ENCODE data around the gene TULP1. TPM values are rescaled to one million over a fixed set of nuclear protein-coding genes. Genes with fewer than 3 reads are reported as not detected.

TULP1 gene
- total RNA-seq, 1 experiment from 2014 or later = not detected

DNA sequence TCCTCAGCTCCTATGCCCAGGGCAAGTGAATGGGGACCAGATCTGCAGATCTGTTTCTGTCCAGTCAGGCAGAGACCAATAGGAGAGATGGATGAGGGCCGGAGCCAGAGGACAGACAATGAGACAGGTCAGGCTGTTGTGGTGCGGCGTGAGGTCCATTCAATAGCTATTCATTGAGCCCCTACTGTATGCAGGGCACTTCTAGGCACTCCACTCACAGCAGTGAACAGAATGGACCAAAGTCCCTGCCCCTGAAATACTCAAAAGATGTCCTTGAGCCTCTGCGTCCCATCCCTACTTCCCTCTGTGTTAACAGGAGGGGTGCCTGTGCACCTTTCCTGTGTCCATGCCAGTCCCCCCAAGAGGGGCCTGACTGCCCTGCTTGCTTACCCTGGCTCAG lies 8.5 kb upstream of the TULP1 start:
- H3K36me3 Mint-ChIP-seq (ENCODE audit: insufficient read depth in 1 of 3, low read depth in 3 of 3) = no peaks in the 10 kb centered on the region; a peak in 1 of 7 replicates
- H2AFZ ChIP-seq (ENCODE audit: low read length) = no peak overlapping the region
- peaks cover 15 to 17% of the 10 kb centered on the region in 2 experiments for H3K4me1 Mint-ChIP-seq
- no peaks in the 10 kb centered on the region for H3K79me1 ChIP-seq (ENCODE audit: insufficient read depth, low read depth, low read length, poor library complexity, severe bottlenecking)
- DNase-seq = no peak
- H3T11ph ChIP-seq (ENCODE audit: low read length) = no peak overlapping the region
- H4K5ac ChIP-seq (ENCODE audit: insufficient read length, low read depth, low read length) = no peak overlapping the region
- H3K27ac ChIP-seq (ENCODE audit: insufficient read length, low read depth, low read length) = no peak overlapping the region
- H3K9me3 ChIP-seq (ENCODE audit: control insufficient read depth, low read depth, low read length) = no peaks in the 10 kb centered on the region
- no peak overlapping the region for H2BK5ac ChIP-seq (ENCODE audit: insufficient read length, low read length)
- WGBS (ENCODE audit: extremely low coverage, insufficient read length, low lambda C conversion rate) = no CpG with 5 or more reads among the region's 4 CpGs
- no peak overlapping the region for H3K27ac Mint-ChIP-seq
- H3K4me3 Mint-ChIP-seq = no peak overlapping the region; a peak in 1 of 5 replicates
- no peak overlapping the region for H2AK5ac ChIP-seq (ENCODE audit: insufficient read length, low read length)
- H2BK12ac ChIP-seq (ENCODE audit: insufficient read length, low read depth, low read length) = no peak overlapping the region
- H3K4me2 ChIP-seq (ENCODE audit: insufficient read depth, insufficient read length, low read length) = no peak overlapping the region
- no peak overlapping the region for H4K91ac ChIP-seq (ENCODE audit: insufficient read length, low read depth, low read length)
- no peak overlapping the region for H3K23ac ChIP-seq (ENCODE audit: insufficient read length, low read depth, low read length)
- H3K27me3 Mint-ChIP-seq (ENCODE audit: low read depth) = peaks cover 6% of the 10 kb centered on the region
- H3K4ac ChIP-seq (ENCODE audit: low read depth, low read length) = no peak overlapping the region
- no peaks in the 10 kb centered on the region for H3K23me2 ChIP-seq (ENCODE audit: insufficient read length, low read depth, low read length, poor library complexity, severe bottlenecking)
- no peaks in the 10 kb centered on the region for H3K4me1 ChIP-seq (ENCODE audit: insufficient read depth, low read length)
- H4K20me1 ChIP-seq (ENCODE audit: control insufficient read depth, insufficient read depth, insufficient read length) = no peaks in the 10 kb centered on the region
- no peak overlapping the region for H4K8ac ChIP-seq (replicated peaks; ENCODE audit: insufficient read length, low read depth, low read length)
- H3K79me2 ChIP-seq (ENCODE audit: insufficient read depth, low read length) = no peaks in the 10 kb centered on the region
- H3K18ac ChIP-seq (ENCODE audit: insufficient read length, low read depth, low read length) = no peak overlapping the region
- H2BK20ac ChIP-seq (ENCODE audit: low read depth, low read length, poor library complexity, severe bottlenecking) = no peak overlapping the region
- H3K9ac ChIP-seq (ENCODE audit: extremely low read depth, insufficient read length, low read length) = no peak overlapping the region
- no peak overlapping the region for H2BK15ac ChIP-seq (ENCODE audit: low read depth, low read length)
- no peak overlapping the region for H2BK120ac ChIP-seq (ENCODE audit: low read depth, low read length, poor library complexity, severe bottlenecking)
- TF ChIP-seq, protein P1, sequence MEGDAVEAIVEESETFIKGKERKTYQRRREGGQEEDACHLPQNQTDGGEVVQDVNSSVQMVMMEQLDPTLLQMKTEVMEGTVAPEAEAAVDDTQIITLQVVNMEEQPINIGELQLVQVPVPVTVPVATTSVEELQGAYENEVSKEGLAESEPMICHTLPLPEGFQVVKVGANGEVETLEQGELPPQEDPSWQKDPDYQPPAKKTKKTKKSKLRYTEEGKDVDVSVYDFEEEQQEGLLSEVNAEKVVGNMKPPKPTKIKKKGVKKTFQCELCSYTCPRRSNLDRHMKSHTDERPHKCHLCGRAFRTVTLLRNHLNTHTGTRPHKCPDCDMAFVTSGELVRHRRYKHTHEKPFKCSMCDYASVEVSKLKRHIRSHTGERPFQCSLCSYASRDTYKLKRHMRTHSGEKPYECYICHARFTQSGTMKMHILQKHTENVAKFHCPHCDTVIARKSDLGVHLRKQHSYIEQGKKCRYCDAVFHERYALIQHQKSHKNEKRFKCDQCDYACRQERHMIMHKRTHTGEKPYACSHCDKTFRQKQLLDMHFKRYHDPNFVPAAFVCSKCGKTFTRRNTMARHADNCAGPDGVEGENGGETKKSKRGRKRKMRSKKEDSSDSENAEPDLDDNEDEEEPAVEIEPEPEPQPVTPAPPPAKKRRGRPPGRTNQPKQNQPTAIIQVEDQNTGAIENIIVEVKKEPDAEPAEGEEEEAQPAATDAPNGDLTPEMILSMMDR (conservative IDR thresholded peaks at IDR 0.05) = no peak
- H3K27me3 ChIP-seq (ENCODE audit: insufficient read depth, low read length) = no peaks in the 10 kb centered on the region
- H3K9me3 Mint-ChIP-seq = peaks cover 0 to 2% of the 10 kb centered on the region in 2 experiments; a peak in 2 of 5 replicates
- no peak overlapping the region for H3K56ac ChIP-seq (ENCODE audit: insufficient read length, low read depth, low read length)
- H3K14ac ChIP-seq (ENCODE audit: insufficient read depth, low read length) = no peak overlapping the region
